Measurements from ENCODE around the gene BCAS1. TPM values are rescaled to one million over a fixed set of nuclear protein-coding genes. Genes with fewer than 3 reads are reported as not detected.

BCAS1 gene
- total RNA-seq, result 28.1 TPM
- polyA plus RNA-seq, result 7.5 TPM

- peak within 1 kb of the TSS; percentile 35 for H3K27ac ChIP-seq (ENCODE audit: low read depth)
- peak; percentile 51 for DNase-seq (ENCODE audit: extremely low spot score)
- 71% methylated on average over 11 of the region's 11 CpGs for WGBS
- no peak within 1 kb of the TSS for H3K4me3 ChIP-seq (ENCODE audit: low read depth, low read length)
- H3K36me3 ChIP-seq (ENCODE audit: insufficient read depth), result no peaks in the 10 kb centered on the region
- H3K4me1 ChIP-seq (ENCODE audit: insufficient read depth), result no peaks in the 10 kb centered on the region
These were observed at the start of gene BCAS1 for GRCh38 chr20:54070187-54070987. TSS of gene BCAS1 (minus strand) at chr20:54070594. CDS start at chr20:54058718, 11,876 bp downstream.

DNA sequence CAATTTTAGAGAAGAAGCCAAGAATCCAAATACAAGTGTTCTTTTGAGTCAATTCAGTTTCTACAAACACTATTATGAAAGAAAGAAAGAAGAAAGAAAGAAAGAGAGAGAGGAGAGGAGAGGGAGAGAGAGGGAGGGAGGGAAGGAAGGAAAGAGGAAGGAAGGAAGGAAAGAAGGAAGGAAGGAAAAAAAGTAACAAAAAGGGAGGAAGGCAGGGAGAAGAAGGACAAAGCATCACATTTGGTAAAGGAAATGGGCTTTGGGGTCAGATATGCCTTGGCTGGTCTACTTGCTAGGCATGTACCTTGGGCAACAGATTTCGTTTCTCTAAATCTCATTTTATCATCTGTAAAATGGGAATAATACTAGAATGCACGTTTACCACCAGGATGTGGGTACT lies 49.4 kb upstream of the BCAS1 start:
- H3K36me3 ChIP-seq (ENCODE audit: insufficient read depth), result no peaks in the 10 kb centered on the region
- no peak for DNase-seq (ENCODE audit: extremely low spot score)
- WGBS, result 85% methylated on average over 2 of the region's 2 CpGs
- H3K27ac ChIP-seq (ENCODE audit: low read depth), result no peak overlapping the region
- no peaks in the 10 kb centered on the region for H3K4me1 ChIP-seq (ENCODE audit: insufficient read depth)
- H3K4me3 ChIP-seq (ENCODE audit: low read depth, low read length), result no peak overlapping the region

DNA sequence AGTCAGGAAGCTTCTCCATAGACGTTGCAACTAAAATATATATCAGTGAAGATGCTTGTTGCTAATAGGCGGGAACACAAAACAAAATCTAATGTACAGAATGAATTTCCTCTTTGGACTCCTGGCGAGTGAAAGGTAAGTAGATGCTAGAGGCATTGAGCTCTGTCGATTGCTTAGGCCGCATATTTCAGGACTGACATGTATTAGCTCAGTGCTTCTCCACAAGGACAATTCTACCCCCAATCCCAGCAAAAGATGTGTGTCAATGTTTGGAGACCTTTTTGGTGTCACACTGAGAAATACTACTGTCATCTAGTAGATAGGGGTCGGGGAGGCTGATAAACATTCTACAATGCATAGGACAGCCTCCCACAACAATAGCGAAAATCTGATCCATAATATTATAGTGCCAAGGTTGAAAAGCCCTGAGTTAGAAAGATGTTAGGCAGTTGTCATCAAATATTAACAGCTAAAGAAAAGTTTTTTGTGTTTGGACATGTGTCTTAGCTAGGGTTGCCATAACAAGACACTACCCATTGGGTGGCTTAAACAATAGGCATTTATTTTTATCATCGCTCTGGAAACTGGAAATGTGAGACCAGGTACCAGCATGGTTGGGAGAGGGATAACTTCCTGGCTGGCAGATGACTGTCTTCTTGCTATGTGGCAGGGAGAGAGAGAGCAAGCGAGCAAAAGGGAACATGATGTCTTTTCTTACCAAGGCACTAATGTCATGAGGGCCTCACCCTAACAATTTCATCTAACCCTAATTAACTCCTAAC lies 48.0 kb upstream of the BCAS1 start:
- WGBS, result 82% methylated on average over 9 of the region's 9 CpGs
- Histone ChIP-seq H3K4me3 (ENCODE audit: low read depth, low read length) (no peak overlapping the region), H3K4me1 (ENCODE audit: insufficient read depth) (no peaks in the 10 kb centered on the region), H3K27ac (ENCODE audit: low read depth) (no peak overlapping the region), H3K36me3 (ENCODE audit: insufficient read depth) (no peaks in the 10 kb centered on the region)
- DNase-seq (ENCODE audit: extremely low spot score), result no peak

- DNase-seq (ENCODE audit: extremely low spot score), result no peak
- Histone ChIP-seq H3K4me1 (ENCODE audit: insufficient read depth) (no peaks in the 10 kb centered on the region), H3K4me3 (ENCODE audit: low read depth, low read length) (no peak overlapping the region), H3K27ac (ENCODE audit: low read depth) (no peak overlapping the region), H3K36me3 (ENCODE audit: insufficient read depth) (no peaks in the 10 kb centered on the region)
- WGBS, result 95% methylated on average over 4 of the region's 4 CpGs
These were observed 46.3 kb upstream of the BCAS1 start for GRCh38 chr20:54116550-54117235.

GRCh38 chr20:54115172-54115854 lies 44.9 kb upstream of the BCAS1 start:
- H3K4me3 ChIP-seq (ENCODE audit: low read depth, low read length), result no peak overlapping the region
- no peaks in the 10 kb centered on the region for H3K36me3 ChIP-seq (ENCODE audit: insufficient read depth)
- 49% methylated on average over 15 of the region's 15 CpGs for WGBS
- peak overlapping the region; percentile 26 for H3K27ac ChIP-seq (ENCODE audit: low read depth)
- DNase-seq (ENCODE audit: extremely low spot score), result no peak
- peaks cover 1% of the 10 kb centered on the region for H3K4me1 ChIP-seq (ENCODE audit: insufficient read depth)

DNA sequence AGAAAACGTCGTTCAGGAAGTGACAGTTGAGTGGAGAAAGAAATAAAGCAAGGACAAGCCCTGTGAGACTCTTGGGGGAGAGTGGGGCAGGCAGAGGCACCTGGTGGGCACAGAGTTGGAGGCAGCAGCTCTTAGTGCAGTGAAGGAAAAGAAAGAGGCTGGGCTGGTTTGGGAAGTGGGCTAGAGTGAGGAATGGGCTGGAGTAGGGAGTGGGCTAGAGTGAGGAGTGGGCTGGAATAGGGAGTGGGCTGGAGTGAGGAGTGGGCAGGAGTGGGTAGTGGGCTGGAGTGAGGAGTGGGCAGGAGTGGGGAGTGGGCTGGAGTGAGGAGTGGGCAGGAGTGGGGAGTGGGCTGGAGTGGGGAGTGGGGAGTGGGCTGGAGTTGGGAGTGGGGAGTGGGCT lies 43.7 kb upstream of the BCAS1 start:
- H3K36me3 ChIP-seq (ENCODE audit: insufficient read depth), result no peaks in the 10 kb centered on the region
- no peak overlapping the region for H3K27ac ChIP-seq (ENCODE audit: low read depth)
- WGBS, result 76% methylated on average over 2 of the region's 2 CpGs
- H3K4me3 ChIP-seq (ENCODE audit: low read depth, low read length), result no peak overlapping the region
- peaks cover 1% of the 10 kb centered on the region for H3K4me1 ChIP-seq (ENCODE audit: insufficient read depth)
- DNase-seq (ENCODE audit: extremely low spot score), result no peak

GRCh38 chr20:54113566-54113965 lies 43.2 kb upstream of the BCAS1 start:
- 92% methylated on average over 2 of the region's 2 CpGs for WGBS
- Histone ChIP-seq H3K4me1 (ENCODE audit: insufficient read depth) (peaks cover 1% of the 10 kb centered on the region), H3K27ac (ENCODE audit: low read depth) (no peak overlapping the region), H3K4me3 (ENCODE audit: low read depth, low read length) (no peak overlapping the region), H3K36me3 (ENCODE audit: insufficient read depth) (no peaks in the 10 kb centered on the region)
- DNase-seq (ENCODE audit: extremely low spot score), result no peak

DNA sequence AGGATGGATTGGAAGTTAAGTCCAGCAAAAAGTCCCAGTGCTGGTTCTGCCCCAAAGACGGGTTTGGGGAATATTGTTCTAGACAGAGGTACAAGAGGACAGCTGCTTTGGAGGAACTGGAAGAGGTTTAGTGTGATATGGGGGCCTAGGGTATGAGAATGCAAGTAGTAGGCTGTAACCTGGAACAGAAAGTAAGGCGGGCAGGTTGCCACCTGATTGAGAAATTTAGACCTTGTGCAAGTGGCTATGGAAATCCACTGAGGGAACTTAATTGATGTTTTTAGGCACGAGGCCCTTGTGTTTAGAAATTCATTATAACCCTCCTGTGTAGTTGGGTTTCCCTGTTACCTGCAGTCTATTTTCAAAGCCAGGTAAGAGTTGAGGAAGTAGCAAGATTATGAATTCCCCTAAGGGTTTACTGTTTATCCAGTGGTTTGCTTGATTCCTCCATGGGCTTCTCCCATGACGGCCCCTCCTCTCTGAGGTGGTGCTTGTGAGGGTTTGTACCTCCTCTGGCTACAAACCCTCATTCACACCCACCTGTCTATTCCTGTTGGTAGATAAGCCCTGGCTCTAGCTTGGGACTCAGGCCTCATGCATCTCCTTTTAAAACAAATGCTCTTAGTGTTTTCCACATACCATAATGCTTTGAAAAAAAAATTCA lies 42.0 kb upstream of the BCAS1 start:
- 89% methylated on average over 4 of the region's 4 CpGs for WGBS
- H3K4me1 ChIP-seq (ENCODE audit: insufficient read depth), result peaks cover 1% of the 10 kb centered on the region
- H3K27ac ChIP-seq (ENCODE audit: low read depth), result no peak overlapping the region
- H3K36me3 ChIP-seq (ENCODE audit: insufficient read depth), result no peaks in the 10 kb centered on the region
- no peak overlapping the region for H3K4me3 ChIP-seq (ENCODE audit: low read depth, low read length)
- no peak for DNase-seq (ENCODE audit: extremely low spot score)

- Histone ChIP-seq H3K27ac (ENCODE audit: low read depth) (no peak overlapping the region), H3K36me3 (ENCODE audit: insufficient read depth) (no peaks in the 10 kb centered on the region), H3K4me1 (ENCODE audit: insufficient read depth) (peaks cover 1% of the 10 kb centered on the region), H3K4me3 (ENCODE audit: low read depth, low read length) (no peak overlapping the region)
- 89% methylated on average over 2 of the region's 2 CpGs for WGBS
- DNase-seq (ENCODE audit: extremely low spot score), result no peak
These were observed 41.1 kb upstream of the BCAS1 start for GRCh38 chr20:54111460-54111859.

GRCh38 chr20:54110457-54110856 lies 40.1 kb upstream of the BCAS1 start:
- no peak overlapping the region for H3K4me3 ChIP-seq (ENCODE audit: low read depth, low read length)
- WGBS, result 54% methylated on average over 3 of the region's 3 CpGs
- no peak overlapping the region for H3K27ac ChIP-seq (ENCODE audit: low read depth)
- no peak for DNase-seq (ENCODE audit: extremely low spot score)
- H3K4me1 ChIP-seq (ENCODE audit: insufficient read depth), result peaks cover 1% of the 10 kb centered on the region
- H3K36me3 ChIP-seq (ENCODE audit: insufficient read depth), result no peaks in the 10 kb centered on the region

- peaks cover 1% of the 10 kb centered on the region for H3K4me1 ChIP-seq (ENCODE audit: insufficient read depth)
- no peak for DNase-seq (ENCODE audit: extremely low spot score)
- H3K27ac ChIP-seq (ENCODE audit: low read depth), result no peak overlapping the region
- no peak overlapping the region for H3K4me3 ChIP-seq (ENCODE audit: low read depth, low read length)
- H3K36me3 ChIP-seq (ENCODE audit: insufficient read depth), result no peaks in the 10 kb centered on the region
These were observed 39.6 kb upstream of the BCAS1 start for GRCh38 chr20:54110041-54110440.

- H3K4me1 ChIP-seq (ENCODE audit: insufficient read depth), result peaks cover 1% of the 10 kb centered on the region
- whole genome bisulfite sequencing, result 93% methylated on average over 1 of the region's 1 CpG
- H3K36me3 ChIP-seq (ENCODE audit: insufficient read depth), result no peaks in the 10 kb centered on the region
- DNase-seq (ENCODE audit: extremely low spot score), result no peak
- H3K4me3 ChIP-seq (ENCODE audit: low read depth, low read length), result no peak overlapping the region
- H3K27ac ChIP-seq (ENCODE audit: low read depth), result no peak overlapping the region
These were observed 38.4 kb upstream of the BCAS1 start for GRCh38 chr20:54108817-54109216.

- Histone ChIP-seq H3K27ac (ENCODE audit: low read depth) (no peak overlapping the region), H3K4me3 (ENCODE audit: low read depth, low read length) (no peak overlapping the region)
- no peak for DNase-seq (ENCODE audit: extremely low spot score)
These were observed 37.9 kb upstream of the BCAS1 start for GRCh38 chr20:54108326-54108642.

More at GRCh38 chr20:54108326-54108642, 37.9 kb upstream of the BCAS1 start:
- Histone ChIP-seq H3K36me3 (ENCODE audit: insufficient read depth) (no peaks in the 10 kb centered on the region), H3K4me1 (ENCODE audit: insufficient read depth) (peaks cover 1% of the 10 kb centered on the region)
